Measurements from ENCODE around the gene PTBP3.
"Not testable (repeated sequence)": the region's sequence is repeated elsewhere in the genome, so short reads cannot be mapped to it uniquely, and the experiment has no call there.

PTBP3 gene

DNA sequence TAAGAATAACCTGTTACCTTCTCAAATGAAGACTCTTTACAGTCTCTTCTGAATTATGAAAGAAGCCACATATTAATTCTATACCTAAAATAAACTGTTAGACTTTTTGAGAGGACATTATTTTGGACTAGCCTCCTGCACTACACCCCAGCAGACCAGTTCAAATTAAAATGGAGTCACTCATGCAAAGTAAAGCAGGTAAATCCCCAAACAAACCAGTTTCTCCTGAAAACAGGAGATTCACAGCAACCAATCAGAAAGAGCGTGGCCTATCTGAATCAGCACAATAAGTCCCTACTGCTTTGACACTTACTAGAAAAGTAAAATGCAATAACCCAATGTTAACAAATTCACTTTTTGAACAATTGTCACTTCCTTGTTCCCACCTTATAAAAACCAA is 58.8 kb downstream of the PTBP3 start:
- no peak for DNase-seq (ENCODE audit: low read depth in 1 of 2, low spot score in 1 of 2)

DNA sequence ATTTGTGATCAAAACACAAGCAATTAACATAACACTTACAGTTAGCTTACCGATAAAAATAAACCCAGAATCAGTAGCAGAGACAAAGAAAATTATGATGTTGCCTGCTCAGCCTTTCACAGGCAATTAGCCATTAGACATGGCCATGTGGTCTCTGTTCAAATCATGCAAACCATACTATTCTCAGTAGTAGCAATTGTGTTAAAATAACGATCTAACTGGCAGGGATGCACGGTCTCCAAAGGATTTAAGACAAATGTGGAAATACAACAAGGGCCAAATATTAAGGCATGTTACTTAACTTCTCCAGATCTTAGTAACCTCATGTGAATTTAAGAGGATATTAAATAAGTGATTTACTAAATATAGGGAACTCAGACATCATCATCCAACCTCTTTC is 59.5 kb downstream of the PTBP3 start:
- no peak for DNase-seq (ENCODE audit: low read depth in 1 of 2, low spot score in 1 of 2)

DNA sequence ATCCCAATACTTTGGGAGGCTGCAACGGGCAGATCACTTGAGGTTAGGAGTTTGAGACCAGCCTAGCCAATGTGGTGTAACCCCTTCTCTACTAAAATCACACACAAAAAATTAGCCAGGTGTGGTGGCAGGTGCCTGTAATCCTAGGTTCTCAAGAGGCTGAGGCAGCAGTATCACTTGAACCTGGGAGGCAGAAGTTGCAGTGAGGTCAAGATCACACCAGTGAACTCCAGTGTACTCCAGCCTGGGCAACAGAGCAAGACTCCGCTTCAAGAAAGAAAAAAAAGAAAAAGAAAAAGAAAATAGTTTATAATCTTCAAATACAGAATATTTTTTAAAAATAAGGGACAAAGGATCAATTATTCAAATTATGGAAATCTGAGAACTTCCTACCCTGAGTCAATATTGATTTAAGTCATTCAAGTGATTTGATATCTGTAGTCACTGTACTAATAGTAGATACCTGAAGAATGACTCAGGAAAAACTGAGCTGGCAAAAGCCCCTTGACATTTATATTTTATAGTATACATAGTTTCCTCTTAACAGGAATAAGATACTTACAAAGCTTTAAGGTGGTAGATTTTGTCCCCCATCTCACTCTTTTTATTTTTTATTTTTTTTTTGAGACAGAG is 61.8 kb downstream of the PTBP3 start:
- no peak for DNase-seq (ENCODE audit: low read depth in 1 of 2, low spot score in 1 of 2)

DNA sequence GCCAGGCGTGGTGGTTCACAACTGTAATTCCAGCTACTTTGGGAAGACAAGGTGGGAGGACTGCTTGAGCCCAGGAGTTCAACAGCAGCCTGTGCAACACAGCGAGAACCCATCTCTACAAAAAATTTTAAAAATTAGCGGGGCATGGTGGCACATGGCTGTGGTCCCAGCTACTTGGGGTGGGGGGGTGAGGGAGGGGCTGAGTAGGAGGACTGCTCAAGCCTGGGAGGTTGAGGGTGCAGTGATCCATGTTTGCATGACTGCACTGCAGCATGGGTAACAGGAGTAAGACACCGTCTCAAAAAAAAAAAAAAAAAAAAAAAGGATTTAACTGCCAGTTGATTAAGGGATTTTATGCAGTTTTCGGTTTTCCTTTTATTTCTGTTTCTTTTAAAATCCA is 65.0 kb downstream of the PTBP3 start:
- no peak for DNase-seq (ENCODE audit: low read depth in 1 of 2, low spot score in 1 of 2)

DNA sequence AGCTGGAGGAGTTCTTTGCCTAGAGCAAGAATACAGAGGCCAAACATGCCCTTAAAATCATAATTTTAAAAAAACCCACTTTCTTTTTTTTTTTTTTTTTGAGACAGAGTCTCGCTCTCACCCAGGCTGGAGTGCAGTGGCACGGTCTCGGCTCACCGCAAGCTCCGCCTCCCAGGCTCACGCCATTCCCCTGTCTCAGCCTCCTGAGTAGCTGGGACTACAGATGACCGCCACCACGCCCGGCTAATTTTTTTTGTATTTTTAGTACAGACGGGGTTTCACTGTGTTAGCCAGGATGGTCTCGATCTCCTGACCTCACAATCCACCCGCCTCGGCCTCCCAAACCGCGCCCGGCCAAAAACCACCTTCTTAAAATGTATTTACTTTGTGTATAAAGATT is 66.3 kb downstream of the PTBP3 start:
- DNase-seq (ENCODE audit: low read depth in 1 of 2, low spot score in 1 of 2): not testable (repeated sequence)

DNA sequence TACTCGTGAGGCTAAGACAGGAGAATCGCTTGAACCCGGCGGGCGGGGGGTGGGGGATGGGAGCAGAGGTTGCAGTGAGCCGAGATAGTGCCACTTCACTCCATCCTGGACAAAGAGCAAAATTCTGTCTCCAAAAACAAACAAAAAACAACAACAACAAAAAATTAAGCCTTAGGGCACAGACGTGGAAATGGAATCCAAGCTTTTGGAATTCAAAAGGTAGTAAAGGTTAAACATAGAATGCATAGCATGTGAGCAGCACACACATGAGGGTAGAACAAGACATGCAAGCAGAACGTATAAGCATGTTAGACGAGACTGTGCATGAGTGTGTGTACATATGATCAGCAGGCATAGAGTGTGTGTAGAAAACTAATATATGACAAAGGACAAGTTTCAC is 68.0 kb downstream of the PTBP3 start:
- DNase-seq (ENCODE audit: low read depth in 1 of 2, low spot score in 1 of 2): no peak

DNA sequence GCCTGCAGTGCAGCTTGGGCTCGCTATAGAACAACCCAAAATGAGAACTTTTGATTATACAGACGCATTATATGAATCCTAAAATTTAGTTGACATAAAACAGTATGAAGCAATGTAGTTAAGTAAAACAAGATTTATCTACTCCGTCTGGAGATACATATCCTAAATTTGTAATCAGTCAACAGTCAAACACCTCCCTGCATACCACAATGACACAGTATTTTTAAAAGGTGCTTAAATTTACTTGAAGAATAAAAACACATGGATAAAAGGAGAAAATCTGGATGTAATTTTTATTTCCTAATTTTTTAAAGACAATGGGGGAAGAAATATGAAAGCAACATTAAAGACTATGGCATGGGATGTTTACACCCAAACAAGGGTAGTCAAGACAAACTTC is 70.8 kb downstream of the PTBP3 start:
- DNase-seq (ENCODE audit: low read depth in 1 of 2, low spot score in 1 of 2): no peak

DNA sequence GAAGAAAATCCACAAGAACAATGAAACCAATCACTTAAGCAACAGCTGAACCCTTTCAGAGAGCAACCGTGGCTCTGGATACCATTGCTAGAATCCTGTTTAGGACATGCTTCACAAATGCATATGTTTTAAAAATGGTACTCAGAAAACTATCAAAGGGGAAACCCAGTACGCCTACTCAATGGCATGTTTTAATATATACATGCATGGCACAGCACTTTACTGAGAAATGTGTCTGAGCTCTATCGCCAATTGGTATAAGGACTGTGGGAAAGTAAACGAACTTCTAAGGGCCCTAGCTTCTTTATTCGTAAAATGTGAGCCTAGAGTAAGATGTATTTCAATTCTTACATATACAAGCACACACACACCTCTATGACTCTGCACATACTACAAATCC is 72.3 kb downstream of the PTBP3 start:
- no peak for DNase-seq (ENCODE audit: low read depth in 1 of 2, low spot score in 1 of 2)

DNA sequence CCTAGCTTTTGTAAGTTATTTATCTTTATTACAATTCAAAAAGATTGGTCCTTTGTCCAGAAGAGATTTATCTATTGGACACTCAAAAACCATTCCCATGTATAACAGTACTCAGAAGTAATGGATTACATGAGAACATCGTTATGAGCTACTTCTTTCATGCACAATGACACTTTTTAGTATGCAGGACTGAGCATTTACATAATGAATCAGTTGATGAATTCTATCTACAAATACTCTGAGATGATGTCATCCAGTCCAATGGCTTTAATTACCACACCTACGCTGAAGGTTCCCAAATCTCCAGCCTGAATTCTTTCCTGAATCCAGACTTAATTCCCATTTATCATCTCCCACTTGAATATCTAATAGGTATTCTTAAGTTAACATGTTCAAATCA is 75.3 kb downstream of the PTBP3 start:
- no peak for DNase-seq (ENCODE audit: low read depth in 1 of 2, low spot score in 1 of 2)

DNA sequence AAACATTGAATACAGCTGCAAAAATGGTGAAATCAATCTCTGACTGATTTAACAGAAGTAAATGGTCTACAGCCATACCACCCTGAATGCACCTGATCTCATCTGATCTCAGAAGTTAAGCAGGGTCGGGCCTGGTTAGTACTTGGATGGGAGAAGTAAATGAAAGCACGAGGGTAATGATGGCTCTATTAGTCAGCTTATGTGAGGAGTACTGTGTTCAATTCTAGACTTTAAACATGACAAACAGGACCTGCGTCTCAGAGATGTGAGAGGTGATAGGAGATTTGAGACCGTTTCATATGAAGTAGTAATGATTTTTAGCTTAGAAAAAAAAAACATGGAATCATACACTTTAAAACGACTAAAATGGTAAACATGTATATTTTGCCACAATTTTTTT is 81.2 kb downstream of the PTBP3 start:
- DNase-seq (ENCODE audit: low read depth in 1 of 2, low spot score in 1 of 2): no peak

DNA sequence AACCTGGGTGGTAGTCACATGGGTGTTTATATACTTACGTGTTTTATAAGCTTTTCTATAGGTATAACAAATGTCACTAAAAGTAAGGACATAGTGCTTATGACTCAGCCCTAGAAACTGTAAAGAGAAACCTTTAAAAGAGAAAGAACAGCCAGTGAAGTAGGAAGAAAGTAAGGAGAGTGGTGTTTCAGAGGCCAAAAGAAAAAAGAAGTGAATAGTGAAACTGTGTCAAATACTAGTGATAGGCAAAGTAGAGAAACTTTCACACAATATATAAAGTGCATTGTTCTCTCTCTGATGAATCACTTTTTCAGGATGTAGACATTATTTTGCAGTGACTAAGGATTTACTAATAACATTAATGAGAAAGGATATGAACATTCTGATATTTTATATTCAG is 84.1 kb downstream of the PTBP3 start:
- DNase-seq (ENCODE audit: low read depth in 1 of 2, low spot score in 1 of 2): no peak

DNA sequence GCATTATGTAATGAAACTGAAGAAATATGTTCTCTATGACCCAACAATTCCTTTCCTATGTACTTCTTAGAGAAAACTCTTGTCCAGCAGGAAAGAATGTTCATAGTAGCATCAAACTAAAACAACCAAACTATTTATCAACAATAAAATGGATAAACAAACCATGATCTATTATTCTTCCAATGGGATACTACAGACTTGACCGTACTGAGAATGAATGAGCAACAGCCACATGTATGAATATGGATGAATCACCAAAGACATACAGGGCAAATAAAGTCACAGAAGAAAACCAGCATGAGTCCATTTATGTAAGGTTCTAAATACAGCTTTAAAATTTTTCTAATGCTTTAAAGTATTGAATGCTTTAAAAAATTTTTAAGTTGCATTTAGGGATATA is 84.7 kb downstream of the PTBP3 start:
- no peak for DNase-seq (ENCODE audit: low read depth in 1 of 2, low spot score in 1 of 2)

DNA sequence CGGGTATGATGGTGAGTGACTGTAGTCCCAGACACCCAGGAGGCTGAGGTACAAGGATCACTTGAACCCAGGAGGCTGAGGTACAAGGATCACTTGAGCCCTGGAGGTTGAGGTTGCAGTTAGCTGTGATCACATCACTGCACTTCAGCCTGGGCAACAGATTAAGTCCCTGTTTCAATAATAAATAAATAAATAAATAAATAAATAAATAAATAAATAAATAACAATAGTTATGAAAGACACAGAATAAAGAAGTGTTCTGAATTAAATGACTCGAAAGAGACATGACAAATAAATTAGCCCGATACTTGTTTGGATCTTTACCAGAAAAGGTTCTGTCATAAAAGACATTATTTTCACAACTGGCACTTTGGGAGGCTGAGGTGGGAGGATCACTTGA is 86.3 kb downstream of the PTBP3 start:
- DNase-seq (ENCODE audit: low read depth in 1 of 2, low spot score in 1 of 2): no peak

DNA sequence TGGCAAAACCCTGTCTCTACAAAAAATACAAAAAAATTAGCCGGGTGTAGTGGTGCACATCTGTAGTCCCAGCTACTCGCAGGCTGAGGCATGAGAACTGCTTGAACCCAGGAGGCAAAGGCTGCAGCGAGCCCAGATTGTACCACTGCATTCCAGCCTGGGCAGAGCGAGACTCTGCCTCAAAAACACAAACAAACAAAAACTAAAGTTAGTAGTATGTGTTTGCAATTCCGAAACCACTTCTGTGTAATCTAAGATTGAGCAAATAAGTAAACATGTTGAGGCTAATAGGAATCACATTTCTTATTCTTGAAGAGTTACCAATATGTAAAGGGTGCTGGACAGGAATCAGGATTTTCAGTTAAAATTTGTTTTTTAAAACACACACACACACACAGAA is 88.3 kb downstream of the PTBP3 start:
- DNase-seq (ENCODE audit: low read depth in 1 of 2, low spot score in 1 of 2): no peak

DNA sequence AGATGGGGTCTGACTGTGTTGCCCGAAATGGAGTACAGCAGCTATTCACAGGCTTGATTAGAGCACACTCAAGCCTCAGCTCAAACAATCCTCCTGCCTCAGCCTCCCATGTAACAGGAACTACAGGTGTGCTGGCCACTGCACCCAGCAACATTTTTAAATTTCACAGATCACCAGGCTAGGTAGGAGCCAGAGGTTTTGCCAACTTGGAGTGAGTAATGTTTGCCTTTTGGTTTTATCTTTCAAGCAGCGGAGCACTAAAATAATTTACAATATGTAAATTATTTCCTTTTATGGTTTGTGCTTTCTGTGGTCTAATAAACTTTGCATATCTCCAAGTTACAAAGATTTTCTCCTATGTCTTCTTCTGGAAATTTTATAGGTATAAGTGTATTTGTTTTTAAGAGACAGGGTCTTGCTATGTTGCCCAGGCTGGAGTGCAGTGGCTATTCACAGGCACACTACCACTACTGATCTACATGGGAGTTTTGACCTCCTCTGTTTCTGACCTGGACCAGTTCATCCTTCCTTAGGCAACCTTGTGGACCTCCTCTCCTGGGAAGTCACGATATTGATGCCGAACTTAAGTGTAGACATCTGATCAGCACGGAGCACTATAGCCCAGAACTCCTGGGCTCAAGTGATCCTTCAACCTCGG is 91.1 kb downstream of the PTBP3 start:
- no peak for DNase-seq (ENCODE audit: low read depth in 1 of 2, low spot score in 1 of 2)

DNA sequence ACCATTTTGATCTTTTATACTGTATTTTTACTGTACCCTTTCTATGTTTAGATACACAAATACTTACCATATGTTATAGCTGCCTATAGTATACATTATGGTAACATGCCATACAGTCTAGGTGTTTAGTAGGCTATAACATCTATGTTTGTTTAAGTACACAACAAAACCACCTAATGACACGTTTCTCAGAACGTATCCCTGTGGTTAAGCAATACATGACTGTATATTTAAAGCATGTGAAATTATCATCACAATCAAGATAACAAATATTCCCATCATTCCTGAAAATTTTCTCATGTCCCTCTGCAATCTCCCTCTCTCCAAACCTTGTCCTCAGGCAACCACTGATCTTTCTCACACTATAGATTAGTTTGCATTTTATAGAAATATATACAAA is 91.9 kb downstream of the PTBP3 start:
- no peak for DNase-seq (ENCODE audit: low read depth in 1 of 2, low spot score in 1 of 2)

DNA sequence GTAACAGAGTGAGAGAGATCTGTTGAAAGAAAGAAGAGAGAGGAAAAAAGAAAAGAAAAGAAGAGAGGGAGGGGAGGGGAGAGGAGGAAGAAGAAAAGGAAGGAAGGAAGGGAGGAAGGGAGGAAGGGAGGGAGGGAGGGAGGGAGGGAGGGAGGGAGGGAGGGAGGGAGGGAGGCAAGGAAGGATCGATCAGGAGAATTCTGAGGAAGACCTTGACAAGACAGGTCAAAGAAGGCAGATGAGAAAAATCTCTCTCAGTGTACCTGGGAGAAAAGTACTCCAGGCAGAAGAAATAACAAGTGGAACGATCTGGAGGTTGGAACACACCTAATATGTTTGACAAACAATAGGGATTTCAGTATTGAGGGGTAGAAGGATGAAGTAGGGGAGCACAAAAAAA is 93.7 kb downstream of the PTBP3 start:
- no peak for DNase-seq (ENCODE audit: low read depth in 1 of 2, low spot score in 1 of 2)

DNA sequence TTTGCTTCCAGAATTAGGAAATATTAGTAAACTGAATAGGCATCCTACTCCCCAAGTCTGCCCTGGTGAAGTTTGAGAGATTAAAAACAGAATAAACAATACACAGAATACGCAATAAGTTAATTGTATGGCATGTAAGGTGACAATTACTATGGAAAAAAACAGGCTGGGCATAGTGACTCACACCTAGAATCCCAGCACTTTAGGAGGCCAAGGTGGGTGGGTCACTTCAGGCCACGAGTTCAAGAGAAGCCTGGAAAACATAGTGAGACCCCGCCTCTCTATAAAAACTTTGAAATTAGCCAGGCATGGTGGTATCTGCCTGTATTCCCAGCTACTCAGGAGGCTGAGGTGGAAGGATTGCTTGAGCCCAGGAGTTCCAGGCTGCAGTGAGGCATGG is 94.1 kb downstream of the PTBP3 start:
- DNase-seq (ENCODE audit: low read depth in 1 of 2, low spot score in 1 of 2): no peak

DNA sequence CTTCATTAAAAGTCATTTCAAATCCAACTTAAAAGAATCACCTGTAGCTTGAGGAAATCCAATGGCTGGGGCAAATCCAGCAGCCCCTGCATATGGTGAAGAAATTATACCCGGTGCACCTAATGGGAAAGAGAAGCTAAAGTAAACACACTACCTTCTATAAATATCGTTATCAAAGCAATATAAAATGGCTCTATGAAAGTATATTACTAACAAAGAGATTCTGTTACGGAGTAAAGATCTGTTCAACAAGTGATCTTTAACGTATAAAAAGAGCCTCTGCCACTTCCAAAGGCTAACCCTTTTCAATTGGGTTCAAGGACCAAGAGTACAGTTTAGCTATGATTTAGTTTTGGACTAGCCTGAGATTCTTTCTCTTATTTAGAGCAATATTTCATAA is 98.6 kb downstream of the PTBP3 start:
- no peak for DNase-seq (ENCODE audit: low read depth in 1 of 2, low spot score in 1 of 2)

DNA sequence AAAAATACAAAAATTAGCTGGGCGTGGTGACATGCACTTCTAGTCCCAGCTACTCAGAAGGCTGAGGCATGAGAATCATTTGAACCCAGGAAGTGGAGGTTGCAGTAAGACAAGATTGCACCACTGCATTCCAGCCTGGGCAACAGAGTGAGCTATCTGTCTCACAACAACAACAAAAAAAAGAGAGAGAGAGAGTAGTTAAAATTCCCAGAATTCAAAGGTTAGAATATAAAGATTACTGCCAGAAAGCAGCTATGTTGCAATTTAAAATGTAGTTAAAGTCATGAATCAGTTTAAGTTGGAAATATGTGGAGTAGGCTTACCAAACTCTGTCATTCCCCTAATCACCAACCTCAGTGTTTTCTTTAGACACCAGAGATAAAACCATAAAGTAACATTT is 99.7 kb downstream of the PTBP3 start:
- no peak for DNase-seq (ENCODE audit: low read depth in 1 of 2, low spot score in 1 of 2)

DNA sequence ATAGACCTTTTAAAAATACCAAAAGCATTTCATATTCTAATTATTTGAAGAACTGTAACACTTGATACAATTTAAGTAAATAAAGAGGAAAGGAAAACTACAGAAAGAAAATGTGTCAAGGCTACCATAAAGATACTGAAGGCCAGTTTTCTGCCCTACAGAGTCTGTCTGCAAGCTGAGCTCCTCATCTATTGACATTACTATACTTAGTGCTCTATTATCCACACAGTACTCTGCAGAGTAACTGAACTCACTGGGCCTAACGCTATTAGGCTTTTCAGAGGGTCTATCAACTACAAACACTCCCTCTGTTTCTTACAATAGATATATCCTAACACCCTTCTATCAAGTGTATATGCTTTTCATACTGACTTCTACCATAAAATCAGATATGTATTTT is 101.2 kb downstream of the PTBP3 start:
- no peak for DNase-seq (ENCODE audit: low read depth in 1 of 2, low spot score in 1 of 2)

DNA sequence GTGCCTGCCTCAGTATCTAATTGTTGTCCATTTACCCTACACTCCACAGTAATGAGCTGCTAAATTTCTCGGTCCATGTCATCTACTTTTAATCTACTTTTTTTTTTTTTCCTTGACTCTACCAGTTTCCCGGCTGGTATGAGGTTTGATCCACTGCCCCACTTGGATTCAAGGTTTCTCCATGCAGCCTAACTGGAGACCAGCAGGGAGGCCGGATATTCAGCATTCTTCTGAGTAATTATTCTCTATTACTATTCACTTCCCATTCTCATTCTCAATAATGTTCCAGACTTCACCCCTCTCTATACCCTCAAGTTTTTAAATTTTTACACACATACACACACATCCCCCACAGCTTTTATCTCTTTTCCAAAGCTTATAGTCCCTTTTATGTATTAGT is 107.3 kb downstream of the PTBP3 start:
- DNase-seq (ENCODE audit: low read depth in 1 of 2, low spot score in 1 of 2): no peak
